ENCODE measurements around the gene MYO1E.

DNA sequence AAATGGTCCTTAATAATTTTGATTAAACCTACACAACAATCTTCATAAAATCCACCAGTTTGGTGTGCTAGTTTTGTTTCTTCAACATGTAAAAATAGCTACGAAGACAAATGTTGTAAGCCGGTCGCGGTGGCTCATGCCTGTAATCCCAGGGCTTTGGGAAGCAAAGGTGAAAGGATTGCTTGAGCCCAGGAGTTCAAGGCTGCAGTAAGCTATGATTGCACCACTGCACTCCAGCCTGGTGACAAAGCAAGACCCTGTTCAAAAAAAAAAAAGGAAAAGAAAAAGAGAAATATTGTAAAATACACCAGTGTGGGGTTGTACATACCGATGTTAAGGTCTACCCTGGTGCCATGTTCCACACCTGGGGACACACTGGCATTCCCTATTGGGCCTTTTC is 91.0 kb downstream of the MYO1E start:
- TF ChIP-seq, protein P1, sequence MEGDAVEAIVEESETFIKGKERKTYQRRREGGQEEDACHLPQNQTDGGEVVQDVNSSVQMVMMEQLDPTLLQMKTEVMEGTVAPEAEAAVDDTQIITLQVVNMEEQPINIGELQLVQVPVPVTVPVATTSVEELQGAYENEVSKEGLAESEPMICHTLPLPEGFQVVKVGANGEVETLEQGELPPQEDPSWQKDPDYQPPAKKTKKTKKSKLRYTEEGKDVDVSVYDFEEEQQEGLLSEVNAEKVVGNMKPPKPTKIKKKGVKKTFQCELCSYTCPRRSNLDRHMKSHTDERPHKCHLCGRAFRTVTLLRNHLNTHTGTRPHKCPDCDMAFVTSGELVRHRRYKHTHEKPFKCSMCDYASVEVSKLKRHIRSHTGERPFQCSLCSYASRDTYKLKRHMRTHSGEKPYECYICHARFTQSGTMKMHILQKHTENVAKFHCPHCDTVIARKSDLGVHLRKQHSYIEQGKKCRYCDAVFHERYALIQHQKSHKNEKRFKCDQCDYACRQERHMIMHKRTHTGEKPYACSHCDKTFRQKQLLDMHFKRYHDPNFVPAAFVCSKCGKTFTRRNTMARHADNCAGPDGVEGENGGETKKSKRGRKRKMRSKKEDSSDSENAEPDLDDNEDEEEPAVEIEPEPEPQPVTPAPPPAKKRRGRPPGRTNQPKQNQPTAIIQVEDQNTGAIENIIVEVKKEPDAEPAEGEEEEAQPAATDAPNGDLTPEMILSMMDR (IDR thresholded peaks at IDR 0.05; ENCODE audit: low read depth, low read length, missing input control) = no peak
- TF ChIP-seq GABPA (IDR thresholded peaks at IDR 0.05 in 1 of 2, conservative IDR thresholded peaks at IDR 0.05 in 1 of 2) = no peak
- TF ChIP-seq FOXA2 (IDR thresholded peaks at IDR 0.05) = no peak
- no peak for TF ChIP-seq TAF1 (conservative IDR thresholded peaks at IDR 0.05)
- no peak for TF ChIP-seq EGR1 (IDR thresholded peaks at IDR 0.05; ENCODE audit: low read depth in 2 of 2)
- TF ChIP-seq SP1 (IDR thresholded peaks at IDR 0.05) = peak; percentile 47
- TF ChIP-seq, protein P2, sequence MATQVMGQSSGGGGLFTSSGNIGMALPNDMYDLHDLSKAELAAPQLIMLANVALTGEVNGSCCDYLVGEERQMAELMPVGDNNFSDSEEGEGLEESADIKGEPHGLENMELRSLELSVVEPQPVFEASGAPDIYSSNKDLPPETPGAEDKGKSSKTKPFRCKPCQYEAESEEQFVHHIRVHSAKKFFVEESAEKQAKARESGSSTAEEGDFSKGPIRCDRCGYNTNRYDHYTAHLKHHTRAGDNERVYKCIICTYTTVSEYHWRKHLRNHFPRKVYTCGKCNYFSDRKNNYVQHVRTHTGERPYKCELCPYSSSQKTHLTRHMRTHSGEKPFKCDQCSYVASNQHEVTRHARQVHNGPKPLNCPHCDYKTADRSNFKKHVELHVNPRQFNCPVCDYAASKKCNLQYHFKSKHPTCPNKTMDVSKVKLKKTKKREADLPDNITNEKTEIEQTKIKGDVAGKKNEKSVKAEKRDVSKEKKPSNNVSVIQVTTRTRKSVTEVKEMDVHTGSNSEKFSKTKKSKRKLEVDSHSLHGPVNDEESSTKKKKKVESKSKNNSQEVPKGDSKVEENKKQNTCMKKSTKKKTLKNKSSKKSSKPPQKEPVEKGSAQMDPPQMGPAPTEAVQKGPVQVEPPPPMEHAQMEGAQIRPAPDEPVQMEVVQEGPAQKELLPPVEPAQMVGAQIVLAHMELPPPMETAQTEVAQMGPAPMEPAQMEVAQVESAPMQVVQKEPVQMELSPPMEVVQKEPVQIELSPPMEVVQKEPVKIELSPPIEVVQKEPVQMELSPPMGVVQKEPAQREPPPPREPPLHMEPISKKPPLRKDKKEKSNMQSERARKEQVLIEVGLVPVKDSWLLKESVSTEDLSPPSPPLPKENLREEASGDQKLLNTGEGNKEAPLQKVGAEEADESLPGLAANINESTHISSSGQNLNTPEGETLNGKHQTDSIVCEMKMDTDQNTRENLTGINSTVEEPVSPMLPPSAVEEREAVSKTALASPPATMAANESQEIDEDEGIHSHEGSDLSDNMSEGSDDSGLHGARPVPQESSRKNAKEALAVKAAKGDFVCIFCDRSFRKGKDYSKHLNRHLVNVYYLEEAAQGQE (IDR thresholded peaks at IDR 0.05) = no peak
- no peak for TF ChIP-seq YY1 (IDR thresholded peaks at IDR 0.05)
- TF ChIP-seq, protein P3, sequence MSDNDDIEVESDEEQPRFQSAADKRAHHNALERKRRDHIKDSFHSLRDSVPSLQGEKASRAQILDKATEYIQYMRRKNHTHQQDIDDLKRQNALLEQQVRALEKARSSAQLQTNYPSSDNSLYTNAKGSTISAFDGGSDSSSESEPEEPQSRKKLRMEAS (IDR thresholded peaks at IDR 0.05) = no peak
- TF ChIP-seq RXRA (IDR thresholded peaks at IDR 0.05) = peak; percentile 71 to 80
- TF ChIP-seq HNF4A (conservative IDR thresholded peaks at IDR 0.05) = peak; percentile 46 to 64

Data from liver (tissue), 3 donors.